ENCODE results near the gene GNAL.

Gene GNAL

GRCh38 chr18:11831921-11832320, 142.9 kb downstream of the GNAL start:
- Histone ChIP-seq H3K23ac (ENCODE audit: low read length in 2 of 2) (no peak overlapping the region), H3K14ac (ENCODE audit: low read length in 2 of 2) (no peak overlapping the region), H2AK5ac (ENCODE audit: low read length, severe bottlenecking) (no peak overlapping the region), H2BK5ac (ENCODE audit: low read depth, low read length, poor library complexity, severe bottlenecking) (no peak overlapping the region), H2BK15ac (ENCODE audit: low read depth, poor library complexity, severe bottlenecking) (no peak overlapping the region), H3K4ac (ENCODE audit: low read depth in 1 of 2, low read length in 2 of 2) (no peak overlapping the region), H3K18ac (ENCODE audit: low read depth in 1 of 2, low read length in 2 of 2) (no peak overlapping the region), H3K27me3 (ENCODE audit: control insufficient read depth in 1 of 2, insufficient read depth in 1 of 2, low read length in 2 of 2) (no peaks in the 10 kb centered on the region), H3K79me1 (replicated peaks; ENCODE audit: low read length, poor library complexity, severe bottlenecking) (no peaks in the 10 kb centered on the region), H2BK120ac (ENCODE audit: low read depth, low read length) (no peak overlapping the region), H3K9me3 (ENCODE audit: control insufficient read depth, low read length) (no peaks in the 10 kb centered on the region), H3K4me2 (ENCODE audit: low read length, poor library complexity, severe bottlenecking) (no peak overlapping the region), H2AFZ (ENCODE audit: low read depth, low read length) (no peak overlapping the region), H4K91ac (ENCODE audit: low read length) (no peak overlapping the region), H3K36me3 (ENCODE audit: control insufficient read depth in 1 of 2, insufficient read depth in 2 of 2, low read depth in 1 of 2, low read length in 2 of 2) (no peaks in the 10 kb centered on the region), H3K4me1 (ENCODE audit: control insufficient read depth, insufficient read depth, low read depth, low read length) (no peaks in the 10 kb centered on the region), H3K9ac (ENCODE audit: low read length) (no peak overlapping the region), H3K27ac (ENCODE audit: low read length, poor library complexity, severe bottlenecking) (no peak overlapping the region), H4K8ac (ENCODE audit: low read length) (no peak overlapping the region), H2BK12ac (ENCODE audit: low read length in 2 of 2) (no peak overlapping the region), H3K4me3 (ENCODE audit: insufficient read depth in 1 of 2, low read depth in 1 of 2, low read length in 2 of 2) (no peak overlapping the region)
- no peak for DNase-seq
- 84% methylated on average over 3 of the region's 3 CpGs for WGBS

- H3K4ac ChIP-seq (ENCODE audit: low read depth in 1 of 2, low read length in 2 of 2): no peak overlapping the region
Observed at GRCh38 chr18:11834772-11835171, 145.7 kb downstream of the GNAL start.

GRCh38 chr18:11839556-11839955, 150.5 kb downstream of the GNAL start:
- no peak overlapping the region for H2AFZ ChIP-seq (ENCODE audit: low read depth, low read length)
- H3K9ac ChIP-seq (ENCODE audit: low read length): no peak overlapping the region
- H3K18ac ChIP-seq (ENCODE audit: low read depth in 1 of 2, low read length in 2 of 2): no peak overlapping the region
- H3K4me1 ChIP-seq (ENCODE audit: control insufficient read depth, insufficient read depth, low read depth, low read length): peaks cover 2% of the 10 kb centered on the region
- H3K4ac ChIP-seq (ENCODE audit: low read depth in 1 of 2, low read length in 2 of 2): no peak overlapping the region
- no peaks in the 10 kb centered on the region for H3K79me1 ChIP-seq (replicated peaks; ENCODE audit: low read length, poor library complexity, severe bottlenecking)
- no peak overlapping the region for H2BK15ac ChIP-seq (ENCODE audit: low read depth, poor library complexity, severe bottlenecking)
- DNase-seq: no peak
- H2BK12ac ChIP-seq (ENCODE audit: low read length in 2 of 2): no peak overlapping the region
- H3K4me2 ChIP-seq (ENCODE audit: low read length, poor library complexity, severe bottlenecking): no peak overlapping the region
- H4K91ac ChIP-seq (ENCODE audit: low read length): no peak overlapping the region
- H4K8ac ChIP-seq (ENCODE audit: low read length): no peak overlapping the region
- WGBS: 87% methylated on average over 5 of the region's 6 CpGs
- H2BK5ac ChIP-seq (ENCODE audit: low read depth, low read length, poor library complexity, severe bottlenecking): no peak overlapping the region
- H3K23ac ChIP-seq (ENCODE audit: low read length in 2 of 2): no peak overlapping the region
- no peak overlapping the region for H3K14ac ChIP-seq (ENCODE audit: low read length in 2 of 2)
- no peak overlapping the region for H3K4me3 ChIP-seq (ENCODE audit: insufficient read depth in 1 of 2, low read depth in 1 of 2, low read length in 2 of 2)
- H3K27ac ChIP-seq (ENCODE audit: low read length, poor library complexity, severe bottlenecking): no peak overlapping the region
- H2AK5ac ChIP-seq (ENCODE audit: low read length, severe bottlenecking): no peak overlapping the region
- H3K36me3 ChIP-seq (ENCODE audit: control insufficient read depth in 1 of 2, insufficient read depth in 2 of 2, low read depth in 1 of 2, low read length in 2 of 2): no peaks in the 10 kb centered on the region
- no peaks in the 10 kb centered on the region for H3K9me3 ChIP-seq (ENCODE audit: control insufficient read depth, low read length)
- no peak overlapping the region for H2BK120ac ChIP-seq (ENCODE audit: low read depth, low read length)
- H3K27me3 ChIP-seq (ENCODE audit: control insufficient read depth in 1 of 2, insufficient read depth in 1 of 2, low read length in 2 of 2): no peaks in the 10 kb centered on the region

More at GRCh38 chr18:11834772-11835171, 145.7 kb downstream of the GNAL start:
- Histone ChIP-seq H4K8ac (ENCODE audit: low read length) (no peak overlapping the region), H3K9me3 (ENCODE audit: control insufficient read depth, low read length) (no peaks in the 10 kb centered on the region), H3K4me1 (ENCODE audit: control insufficient read depth, insufficient read depth, low read depth, low read length) (no peaks in the 10 kb centered on the region), H3K9ac (ENCODE audit: low read length) (no peak overlapping the region), H2BK15ac (ENCODE audit: low read depth, poor library complexity, severe bottlenecking) (no peak overlapping the region), H3K27ac (ENCODE audit: low read length, poor library complexity, severe bottlenecking) (no peak overlapping the region), H2AFZ (ENCODE audit: low read depth, low read length) (no peak overlapping the region), H2BK120ac (ENCODE audit: low read depth, low read length) (no peak overlapping the region), H3K27me3 (ENCODE audit: control insufficient read depth in 1 of 2, insufficient read depth in 1 of 2, low read length in 2 of 2) (no peaks in the 10 kb centered on the region), H3K36me3 (ENCODE audit: control insufficient read depth in 1 of 2, insufficient read depth in 2 of 2, low read depth in 1 of 2, low read length in 2 of 2) (no peaks in the 10 kb centered on the region), H3K23ac (ENCODE audit: low read length in 2 of 2) (peak overlapping the region in 1 of 2 experiments; percentile 96), H3K79me1 (replicated peaks; ENCODE audit: low read length, poor library complexity, severe bottlenecking) (no peaks in the 10 kb centered on the region), H2BK12ac (ENCODE audit: low read length in 2 of 2) (no peak overlapping the region), H3K4me2 (ENCODE audit: low read length, poor library complexity, severe bottlenecking) (no peak overlapping the region), H3K4me3 (ENCODE audit: insufficient read depth in 1 of 2, low read depth in 1 of 2, low read length in 2 of 2) (no peak overlapping the region), H2AK5ac (ENCODE audit: low read length, severe bottlenecking) (no peak overlapping the region), H3K18ac (ENCODE audit: low read depth in 1 of 2, low read length in 2 of 2) (no peak overlapping the region), H2BK5ac (ENCODE audit: low read depth, low read length, poor library complexity, severe bottlenecking) (no peak overlapping the region), H4K91ac (ENCODE audit: low read length) (no peak overlapping the region), H3K14ac (ENCODE audit: low read length in 2 of 2) (no peak overlapping the region)
- 92% methylated on average over 4 of the region's 5 CpGs for WGBS
- no peak for DNase-seq

- Histone ChIP-seq H2BK5ac (ENCODE audit: low read depth, low read length, poor library complexity, severe bottlenecking) (no peak overlapping the region), H2BK12ac (ENCODE audit: low read length in 2 of 2) (no peak overlapping the region), H3K36me3 (ENCODE audit: control insufficient read depth in 1 of 2, insufficient read depth in 2 of 2, low read depth in 1 of 2, low read length in 2 of 2) (no peaks in the 10 kb centered on the region), H3K4me1 (ENCODE audit: control insufficient read depth, insufficient read depth, low read depth, low read length) (peaks cover 2% of the 10 kb centered on the region), H2AK5ac (ENCODE audit: low read length, severe bottlenecking) (no peak overlapping the region), H4K8ac (ENCODE audit: low read length) (no peak overlapping the region), H3K4me2 (ENCODE audit: low read length, poor library complexity, severe bottlenecking) (no peak overlapping the region), H3K79me1 (replicated peaks; ENCODE audit: low read length, poor library complexity, severe bottlenecking) (no peaks in the 10 kb centered on the region), H3K27ac (ENCODE audit: low read length, poor library complexity, severe bottlenecking) (no peak overlapping the region), H3K14ac (ENCODE audit: low read length in 2 of 2) (no peak overlapping the region), H3K9me3 (ENCODE audit: control insufficient read depth, low read length) (no peaks in the 10 kb centered on the region), H3K9ac (ENCODE audit: low read length) (no peak overlapping the region), H3K23ac (ENCODE audit: low read length in 2 of 2) (no peak overlapping the region), H3K4ac (ENCODE audit: low read depth in 1 of 2, low read length in 2 of 2) (no peak overlapping the region), H2BK120ac (ENCODE audit: low read depth, low read length) (no peak overlapping the region), H3K27me3 (ENCODE audit: control insufficient read depth in 1 of 2, insufficient read depth in 1 of 2, low read length in 2 of 2) (no peaks in the 10 kb centered on the region), H3K18ac (ENCODE audit: low read depth in 1 of 2, low read length in 2 of 2) (no peak overlapping the region), H2AFZ (ENCODE audit: low read depth, low read length) (no peak overlapping the region), H2BK15ac (ENCODE audit: low read depth, poor library complexity, severe bottlenecking) (no peak overlapping the region), H4K91ac (ENCODE audit: low read length) (no peak overlapping the region), H3K4me3 (ENCODE audit: insufficient read depth in 1 of 2, low read depth in 1 of 2, low read length in 2 of 2) (no peak overlapping the region)
- WGBS: 79% methylated on average over 5 of the region's 6 CpGs
- DNase-seq: no peak
Observed at GRCh38 chr18:11840493-11840892, 151.4 kb downstream of the GNAL start.

Data from mesenchymal stem cell (in vitro differentiated cells and primary cell).